Lower leg skin (tissue), 4 donors: ENCODE results near the gene ZFPM1. TPM values are rescaled to one million over a fixed set of nuclear protein-coding genes. Genes with fewer than 3 reads are reported as not detected.

Source experiments
- DNase-seq, 2 donors: peaks; one replicate each; pipeline ENCODE4 v3.0.0-alpha.2; 2019; ENCODE audit warnings: low spot score in 2 of 2
- H3K4me3 ChIP-seq: fragments of 200-600 bp; sonication (generic); 2 replicates; pipeline ENCODE4 v1.5.1; 2017; ENCODE audit warnings: mild to moderate bottlenecking, low read depth; ENCODE audit not compliant: poor library complexity, severe bottlenecking
- POLR2A ChIP-seq, 2 donors: fragments of 450-650 bp; IDR thresholded peaks; one replicate each; pipeline ENCODE4 v1.6.1; 2016 to 2017; ENCODE audit warnings: antibody characterized with exemption in 2 of 2, mild to moderate bottlenecking in 1 of 2, moderate library complexity in 1 of 2
- WGBS, 2 donors: methylation state at CpG; one replicate each; pipeline ENCODE4 v1.1.5; 2018; 5-methylcytosine and 5-hydroxymethylcytosine counted together
- intact Hi-C: fragments of 100-400 bp; cut with DNase I; formaldehyde crosslinking; loops from one replicate; pipeline ENCODE4 v1.15.0; 2023; ENCODE audit warnings: low total_unique reads
- total RNA-seq, 4 donors: library from RNA; depleted of rRNA; stranded (reverse); fragments of >200 nt; gene quantifications; one replicate each; pipeline ENCODE4 v1.1.0, GENCODE V29; 2016
- TF ChIP-seq, protein P1 (sequence below), 3 donors: fragments of 450-650 bp; IDR thresholded peaks; one replicate each; pipeline ENCODE4 v1.5.1; 2016; ENCODE audit warnings: antibody characterized with exemption in 3 of 3, mild to moderate bottlenecking in 3 of 3, moderate library complexity in 2 of 3

The ZFPM1 gene
- total RNA-seq, 4 donors from 2014 or later, result 2.0 to 4.0 (median 3.1) TPM

DNA sequence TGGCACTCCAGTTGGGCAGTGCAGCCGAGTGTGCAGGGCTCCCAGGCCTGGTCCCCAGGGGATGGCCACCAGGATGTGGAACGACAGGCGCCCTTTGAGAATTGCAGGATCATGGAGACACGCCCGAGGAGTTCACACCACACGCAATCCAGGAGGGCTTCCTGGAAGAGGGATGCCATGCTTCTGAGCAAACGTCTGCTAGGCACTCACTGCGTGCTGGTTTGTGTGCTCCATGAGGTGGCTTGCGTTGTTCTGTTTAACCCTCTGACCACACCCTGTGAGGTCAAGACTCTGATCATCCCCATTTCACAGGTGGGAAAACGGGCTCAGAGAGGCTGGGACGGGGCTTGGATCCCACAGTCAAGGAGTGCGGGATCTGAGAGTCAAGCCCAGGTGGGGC, 32.6 kb upstream of the ZFPM1 start:
- TF ChIP-seq, protein P1, sequence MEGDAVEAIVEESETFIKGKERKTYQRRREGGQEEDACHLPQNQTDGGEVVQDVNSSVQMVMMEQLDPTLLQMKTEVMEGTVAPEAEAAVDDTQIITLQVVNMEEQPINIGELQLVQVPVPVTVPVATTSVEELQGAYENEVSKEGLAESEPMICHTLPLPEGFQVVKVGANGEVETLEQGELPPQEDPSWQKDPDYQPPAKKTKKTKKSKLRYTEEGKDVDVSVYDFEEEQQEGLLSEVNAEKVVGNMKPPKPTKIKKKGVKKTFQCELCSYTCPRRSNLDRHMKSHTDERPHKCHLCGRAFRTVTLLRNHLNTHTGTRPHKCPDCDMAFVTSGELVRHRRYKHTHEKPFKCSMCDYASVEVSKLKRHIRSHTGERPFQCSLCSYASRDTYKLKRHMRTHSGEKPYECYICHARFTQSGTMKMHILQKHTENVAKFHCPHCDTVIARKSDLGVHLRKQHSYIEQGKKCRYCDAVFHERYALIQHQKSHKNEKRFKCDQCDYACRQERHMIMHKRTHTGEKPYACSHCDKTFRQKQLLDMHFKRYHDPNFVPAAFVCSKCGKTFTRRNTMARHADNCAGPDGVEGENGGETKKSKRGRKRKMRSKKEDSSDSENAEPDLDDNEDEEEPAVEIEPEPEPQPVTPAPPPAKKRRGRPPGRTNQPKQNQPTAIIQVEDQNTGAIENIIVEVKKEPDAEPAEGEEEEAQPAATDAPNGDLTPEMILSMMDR (IDR thresholded peaks at IDR 0.05), result no peak
- TF ChIP-seq POLR2A (IDR thresholded peaks at IDR 0.05), result no peak
- intact Hi-C loops, result no loop called here
- no peak for DNase-seq
- 96% methylated on average over 12 of the region's 12 CpGs for WGBS, 2 donors
- no peak overlapping the region for H3K4me3 ChIP-seq

DNA sequence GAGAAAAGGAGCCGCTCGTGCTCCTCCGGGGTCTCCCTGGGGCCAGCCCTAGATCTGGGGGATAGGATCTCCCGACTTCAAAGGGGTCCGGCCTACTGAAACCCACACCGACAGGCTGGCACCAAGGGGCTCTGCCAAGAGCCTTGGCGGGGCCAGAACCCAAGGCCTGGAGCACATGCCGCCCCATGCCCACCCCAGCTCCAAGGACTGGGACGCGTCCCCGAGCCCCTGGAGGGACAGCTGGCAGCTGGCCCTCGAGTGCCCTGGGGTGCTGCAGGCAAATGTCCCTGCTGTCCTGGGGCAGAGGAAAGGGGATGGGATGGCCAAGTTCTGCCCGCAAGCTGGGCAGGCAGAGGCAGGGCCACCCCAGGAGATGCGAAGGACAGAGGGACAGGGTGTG, 31.8 kb upstream of the ZFPM1 start:
- DNase-seq, result no peak
- WGBS, 2 donors, result 80 to 89% methylated on average over 11 to 13 of the region's 14 CpGs
- H3K4me3 ChIP-seq, result no peak overlapping the region
- intact Hi-C loops, result no loop called here
- TF ChIP-seq POLR2A (IDR thresholded peaks at IDR 0.05), result no peak
- TF ChIP-seq, protein P1 (IDR thresholded peaks at IDR 0.05), result no peak

DNA sequence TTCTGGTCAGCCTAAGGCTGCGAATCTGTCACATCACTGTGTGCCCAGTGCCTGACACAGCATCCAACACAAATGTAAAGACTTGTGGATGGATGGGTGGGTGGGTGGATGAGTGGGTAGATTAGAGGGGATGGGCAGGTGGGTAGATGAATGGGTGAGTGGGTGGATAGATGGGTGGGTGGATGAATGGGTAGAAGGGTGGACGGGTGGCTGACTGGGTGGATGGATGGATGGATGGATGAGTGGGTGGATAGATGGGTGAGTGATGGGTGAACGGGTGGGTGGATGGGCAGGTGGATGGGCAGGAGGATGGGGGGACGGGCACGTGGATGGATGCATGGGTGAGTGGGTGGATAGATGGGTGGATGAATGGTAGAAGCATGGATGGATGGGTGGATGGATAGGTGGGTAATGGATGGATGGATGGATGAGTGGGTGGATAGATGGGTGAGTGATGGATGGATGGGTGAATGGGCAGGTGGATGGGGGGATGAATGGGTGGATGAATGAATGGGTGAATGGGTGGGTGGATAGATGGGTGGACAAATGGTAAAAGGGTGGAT, 31.1 kb upstream of the ZFPM1 start:
- 58% methylated on average over 5 of the region's 5 CpGs for WGBS, 2 donors
- DNase-seq, result no peak

DNA sequence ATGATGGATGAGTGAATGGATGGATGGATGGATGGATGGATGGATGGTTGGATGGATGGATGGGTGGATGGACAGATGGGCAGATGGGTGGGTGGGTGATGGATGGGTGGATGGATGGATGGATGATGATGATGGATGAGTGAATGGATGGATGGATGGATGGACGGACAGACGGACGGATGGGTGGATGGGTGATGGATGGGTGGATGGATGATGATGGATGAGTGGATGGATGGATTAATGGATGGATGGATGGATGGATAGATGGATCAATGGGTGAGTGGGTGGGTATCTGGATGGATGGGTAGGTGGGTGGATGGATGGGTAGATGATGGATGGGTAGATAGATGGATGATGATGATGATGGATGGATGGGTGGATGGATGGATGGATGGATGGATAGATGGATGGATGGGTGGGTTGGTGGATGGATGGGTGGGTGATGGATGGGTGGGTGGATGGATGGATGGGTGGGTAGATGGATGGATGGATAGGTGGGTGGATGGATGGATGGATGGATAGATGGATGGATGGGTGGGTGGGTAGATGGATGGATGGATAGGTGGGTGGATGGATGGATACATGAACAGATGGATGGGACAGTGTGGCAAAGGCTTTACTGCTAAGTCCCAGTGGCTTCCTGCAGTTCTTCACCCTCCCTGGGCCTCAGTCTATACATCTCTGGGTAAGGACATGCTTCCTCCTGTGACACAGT, 30.2 kb upstream of the ZFPM1 start:
- intact Hi-C loops, result no loop called here
- TF ChIP-seq, protein P1 (IDR thresholded peaks at IDR 0.05), result no peak
- TF ChIP-seq POLR2A (IDR thresholded peaks at IDR 0.05), result no peak
- H3K4me3 ChIP-seq, result no peak overlapping the region
- DNase-seq, result no peak
- 56 to 57% methylated on average over 3 of the region's 3 CpGs for WGBS, 2 donors

More for the DNA sequence above, 31.1 kb upstream of the ZFPM1 start:
- no peak overlapping the region for H3K4me3 ChIP-seq
- TF ChIP-seq POLR2A (IDR thresholded peaks at IDR 0.05), result no peak
- TF ChIP-seq, protein P1 (IDR thresholded peaks at IDR 0.05), result no peak
- intact Hi-C loops, result no loop called here

DNA sequence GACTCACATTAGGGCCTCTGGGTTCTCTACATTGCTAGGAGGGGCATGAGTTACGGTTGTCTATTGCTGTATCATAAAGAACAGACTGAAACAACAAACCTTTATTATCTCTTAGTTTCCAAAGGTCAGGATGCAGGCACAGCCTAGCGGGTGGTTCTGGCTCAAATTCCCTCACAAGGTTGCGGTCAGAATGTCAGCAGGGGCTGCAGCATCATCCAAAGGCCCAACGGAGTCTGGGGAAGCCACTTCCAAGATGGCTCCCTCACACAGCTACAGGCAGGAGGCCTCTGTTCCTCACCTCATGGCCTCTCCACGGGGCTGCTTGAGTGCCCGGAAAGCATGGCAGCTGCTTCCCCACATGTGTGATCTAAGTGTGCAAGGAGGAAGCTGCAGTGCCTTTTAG, 29.6 kb upstream of the ZFPM1 start:
- intact Hi-C loops, result no loop called here
- 89 to 90% methylated on average over 6 of the region's 6 CpGs for WGBS, 2 donors
- no peak overlapping the region for H3K4me3 ChIP-seq
- TF ChIP-seq, protein P1 (IDR thresholded peaks at IDR 0.05), result no peak
- no peak for TF ChIP-seq POLR2A (IDR thresholded peaks at IDR 0.05)
- no peak for DNase-seq
